NCI-H2029 treated with DMSO at 0.1 percent for 48 hours (cell line): ENCODE data around the gene DUS2.

Experiments
- DNase-seq: peaks from one replicate; lab custom pipeline; 2025; lab: John Stamatoyannopoulos, UW

The DUS2 gene

DNA sequence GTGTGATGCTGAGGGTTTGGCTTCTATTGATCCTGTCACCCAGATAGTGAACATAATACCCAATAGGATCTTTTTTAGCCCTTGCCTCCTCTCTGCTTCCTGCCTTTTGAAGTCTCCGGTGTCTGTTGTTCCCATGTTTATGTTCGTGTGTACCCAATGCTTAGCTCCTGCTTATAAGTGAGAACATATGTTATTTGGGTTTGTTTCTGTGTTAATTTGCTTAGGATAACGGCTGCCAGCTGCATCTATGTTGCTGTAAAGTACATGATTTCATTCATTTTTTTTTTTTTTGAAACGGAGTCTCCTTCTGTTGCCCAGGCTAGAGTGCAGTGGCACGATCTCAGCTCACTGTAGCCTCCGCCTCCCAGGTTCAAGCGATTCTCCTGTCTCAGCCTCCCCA, 23.0 kb downstream of the DUS2 start:
- no peak for DNase-seq

DNA sequence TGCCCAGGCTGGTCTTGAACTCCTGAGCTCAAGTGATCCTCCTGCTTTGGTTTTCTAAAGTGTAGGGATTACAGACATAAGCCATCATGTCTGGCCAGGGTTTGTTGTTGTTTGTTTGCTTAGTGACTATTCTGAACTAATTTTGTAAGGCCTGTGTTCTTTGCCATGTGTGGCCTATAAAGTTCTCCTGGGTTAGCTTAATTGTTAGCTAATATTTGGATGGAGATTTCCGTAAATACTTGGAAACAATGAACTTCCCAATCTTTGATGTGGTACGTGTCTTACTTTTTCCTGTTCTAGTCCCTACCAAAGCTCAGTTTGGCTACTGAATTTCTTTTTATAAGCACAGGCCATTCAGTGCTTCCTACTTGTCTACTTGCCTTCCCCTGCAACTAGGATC, 24.9 kb downstream of the DUS2 start:
- DNase-seq = no peak

DNA sequence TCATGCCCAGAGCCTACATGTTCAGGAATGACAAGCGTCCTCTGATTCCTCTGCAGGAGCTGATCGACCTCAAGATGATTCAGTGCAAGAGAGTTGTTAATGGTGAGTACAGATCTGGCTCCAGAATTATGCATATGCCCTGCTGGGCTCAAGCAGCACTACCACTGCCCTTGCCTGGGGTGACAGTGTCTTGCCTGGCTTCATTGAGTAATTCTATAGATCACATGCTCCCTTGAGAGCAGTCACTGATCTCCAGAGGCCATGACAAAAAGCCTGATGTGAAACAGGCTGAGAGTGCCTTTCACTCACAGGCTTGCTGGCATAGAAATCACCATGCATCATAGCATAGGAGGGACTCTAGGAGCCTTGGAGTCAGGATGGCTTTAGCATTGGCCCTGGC, 26.4 kb downstream of the DUS2 start:
- no peak for DNase-seq

DNA sequence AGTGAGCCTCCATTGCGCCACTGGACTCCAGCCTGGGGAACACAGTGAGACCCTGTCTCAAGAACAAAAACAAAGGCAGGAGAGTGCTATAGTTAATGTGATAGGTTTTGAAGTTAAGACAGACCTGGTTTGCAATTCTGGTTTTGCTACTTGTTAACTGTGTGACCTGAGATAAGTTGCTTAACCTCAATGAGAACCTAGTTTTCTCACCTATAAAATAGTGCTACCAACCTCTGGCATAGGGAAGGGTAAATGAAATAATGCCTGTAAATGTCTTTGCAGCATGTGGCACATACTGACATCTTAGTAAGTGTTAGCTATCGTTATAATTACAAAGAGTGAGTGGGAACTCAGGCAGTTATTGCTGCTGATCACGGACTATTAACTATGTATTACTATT, 32.3 kb downstream of the DUS2 start:
- DNase-seq = no peak

DNA sequence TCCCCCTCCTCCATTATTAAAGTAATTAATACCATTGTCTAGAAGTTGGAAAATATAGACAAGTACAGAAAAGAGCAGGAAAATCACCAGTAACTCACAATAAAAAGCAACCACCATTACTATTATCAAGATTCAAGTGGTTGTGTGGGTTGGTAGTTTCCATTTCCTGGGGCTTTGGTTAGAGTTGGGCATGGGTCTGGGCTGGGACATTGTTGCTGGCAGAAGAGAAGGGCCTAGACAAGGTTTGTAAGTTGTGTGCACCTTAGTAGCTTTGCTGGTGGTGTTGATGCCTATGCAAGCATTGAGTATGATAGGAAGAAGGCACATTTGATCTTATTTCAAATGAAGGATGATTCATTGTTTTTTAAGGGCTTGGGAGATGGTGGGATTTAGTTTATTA, 36.7 kb downstream of the DUS2 start:
- DNase-seq = no peak

DNA sequence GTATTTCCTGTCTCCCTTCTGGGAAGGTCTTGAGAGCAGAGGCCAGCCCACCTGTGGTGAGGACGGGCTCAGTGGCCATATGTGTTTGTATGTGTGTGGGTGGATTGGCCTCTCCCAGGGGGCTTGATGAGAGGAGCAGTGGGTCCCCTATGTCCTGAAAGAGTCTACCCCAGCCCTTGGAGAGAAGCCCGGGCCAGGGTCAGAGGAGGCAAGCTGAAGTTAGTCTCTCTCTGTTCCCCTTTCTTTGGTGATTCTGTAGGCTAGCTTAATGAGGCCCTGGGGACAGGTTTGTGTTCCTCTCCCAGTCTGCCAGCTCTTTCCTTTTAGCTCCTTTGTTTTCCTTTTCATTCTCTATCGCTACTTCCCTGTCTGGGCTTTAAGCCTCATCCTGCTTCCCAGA, 38.3 kb downstream of the DUS2 start:
- DNase-seq = no peak

DNA sequence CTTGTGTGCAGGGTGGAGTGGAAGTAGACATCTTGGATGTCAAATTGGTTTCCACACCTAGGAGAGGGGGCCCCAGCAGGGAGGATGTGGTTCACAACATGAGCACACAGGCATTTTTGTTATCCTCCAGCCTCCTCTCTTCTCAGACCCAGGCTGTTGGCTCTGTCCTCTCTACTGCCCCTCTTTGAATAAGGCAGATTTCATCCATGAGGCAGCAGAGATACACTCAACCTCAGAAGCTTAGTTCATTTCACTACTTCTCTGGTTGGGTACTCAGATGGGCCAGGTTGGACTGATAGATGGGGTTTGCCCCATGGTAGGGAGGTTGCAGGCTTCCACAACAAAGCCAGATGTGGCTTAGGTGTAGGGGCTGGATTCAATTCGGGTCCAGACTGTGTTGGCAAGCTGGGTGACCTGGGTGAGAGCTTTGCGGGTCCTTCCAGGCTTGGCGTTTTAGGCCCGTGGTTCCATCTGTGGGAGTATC, 39.9 kb downstream of the DUS2 start:
- DNase-seq = no peak

DNA sequence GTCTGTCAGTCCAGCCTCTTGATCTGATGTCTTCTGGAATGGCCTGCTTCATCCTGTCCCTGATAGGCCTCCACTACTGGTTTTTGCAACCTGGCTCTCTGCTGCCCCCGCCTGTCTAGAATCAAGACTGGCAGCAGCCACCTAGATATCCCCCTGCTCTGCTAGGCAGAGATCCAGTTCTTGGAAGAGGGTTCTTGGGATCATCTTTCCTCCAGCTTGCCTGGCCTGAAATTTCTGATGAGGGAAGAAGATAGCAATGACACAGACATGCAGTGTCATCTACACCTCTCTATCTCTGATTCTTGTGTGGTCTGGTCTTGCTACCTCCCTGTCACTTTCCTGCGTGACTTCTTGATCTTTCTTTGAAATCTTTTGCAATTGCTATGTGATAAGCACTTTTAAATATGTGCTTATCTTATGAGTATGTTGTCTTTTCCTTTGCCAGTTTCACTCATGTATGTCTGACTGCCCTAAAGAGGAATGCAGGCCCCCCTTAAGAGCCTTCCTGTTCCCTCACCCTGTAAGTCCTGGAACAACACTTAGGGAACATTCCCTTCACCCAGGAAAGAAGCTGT, 41.8 kb downstream of the DUS2 start:
- peak; percentile 8 for DNase-seq

DNA sequence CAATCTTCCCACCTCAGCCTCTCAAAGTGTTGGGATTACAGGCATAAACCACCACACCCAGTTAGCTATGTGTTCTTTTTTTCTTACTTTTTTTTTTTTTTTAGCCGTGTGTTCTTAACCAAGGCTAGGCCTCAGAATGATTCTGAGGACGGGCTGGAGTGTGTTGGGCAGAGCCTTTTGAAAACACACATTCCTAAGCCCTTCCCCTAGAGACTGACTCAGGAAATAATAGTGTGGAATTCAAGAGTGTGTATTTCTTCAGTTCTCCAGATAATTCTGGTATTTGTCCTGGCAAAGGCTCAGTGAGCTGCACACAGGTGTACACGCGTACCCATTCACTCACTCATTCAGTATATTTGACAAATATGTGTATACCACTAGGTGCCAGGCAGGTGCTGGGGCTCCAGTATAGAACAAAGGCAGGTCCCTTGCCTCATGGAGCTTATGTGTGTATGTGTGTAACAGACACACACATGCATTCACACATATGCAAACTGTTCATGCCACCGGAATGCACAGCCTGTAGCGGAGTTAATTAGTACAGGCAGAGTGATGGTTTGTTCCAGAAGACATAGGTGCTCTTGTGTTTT, 42.7 kb downstream of the DUS2 start:
- no peak for DNase-seq

DNA sequence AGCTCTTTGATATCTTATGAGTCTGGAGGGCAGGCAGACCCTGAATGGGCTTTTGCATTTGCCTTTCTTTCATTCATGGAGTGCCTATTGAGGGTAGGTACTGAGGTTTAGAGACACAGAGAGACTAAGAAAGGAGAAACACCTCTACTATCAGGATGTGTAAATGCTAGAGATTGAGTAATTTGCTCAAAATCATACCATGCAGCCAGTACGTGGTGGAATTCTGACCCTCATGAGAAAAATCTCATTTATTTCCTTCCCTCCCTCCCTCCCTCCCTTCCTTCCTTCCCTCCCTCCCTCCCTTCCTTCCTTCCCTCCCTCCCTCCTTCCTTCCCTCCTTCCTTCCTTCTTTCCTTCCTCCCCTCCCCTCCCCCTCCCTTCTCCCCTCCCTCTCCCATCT, 43.7 kb downstream of the DUS2 start:
- no peak for DNase-seq

DNA sequence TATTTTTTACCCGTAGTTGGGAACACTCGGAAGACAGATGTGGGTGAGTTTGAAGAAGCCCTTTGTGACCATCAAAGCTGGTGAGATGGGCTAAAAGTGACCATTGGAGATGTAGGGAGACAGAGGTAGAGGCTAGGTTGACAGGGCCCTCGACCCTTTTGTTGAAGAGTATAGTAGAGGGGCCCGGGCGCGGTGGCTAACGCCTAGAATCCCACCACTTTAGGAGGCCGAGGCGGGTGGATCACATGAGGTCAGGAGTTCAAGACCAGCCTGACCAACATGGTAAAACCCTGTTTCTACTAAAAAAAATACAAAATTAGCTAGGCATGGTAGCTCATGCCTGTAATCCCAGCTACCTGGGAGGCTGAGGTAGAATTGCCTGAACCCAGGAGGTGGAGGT, 45.8 kb downstream of the DUS2 start:
- DNase-seq = no peak

DNA sequence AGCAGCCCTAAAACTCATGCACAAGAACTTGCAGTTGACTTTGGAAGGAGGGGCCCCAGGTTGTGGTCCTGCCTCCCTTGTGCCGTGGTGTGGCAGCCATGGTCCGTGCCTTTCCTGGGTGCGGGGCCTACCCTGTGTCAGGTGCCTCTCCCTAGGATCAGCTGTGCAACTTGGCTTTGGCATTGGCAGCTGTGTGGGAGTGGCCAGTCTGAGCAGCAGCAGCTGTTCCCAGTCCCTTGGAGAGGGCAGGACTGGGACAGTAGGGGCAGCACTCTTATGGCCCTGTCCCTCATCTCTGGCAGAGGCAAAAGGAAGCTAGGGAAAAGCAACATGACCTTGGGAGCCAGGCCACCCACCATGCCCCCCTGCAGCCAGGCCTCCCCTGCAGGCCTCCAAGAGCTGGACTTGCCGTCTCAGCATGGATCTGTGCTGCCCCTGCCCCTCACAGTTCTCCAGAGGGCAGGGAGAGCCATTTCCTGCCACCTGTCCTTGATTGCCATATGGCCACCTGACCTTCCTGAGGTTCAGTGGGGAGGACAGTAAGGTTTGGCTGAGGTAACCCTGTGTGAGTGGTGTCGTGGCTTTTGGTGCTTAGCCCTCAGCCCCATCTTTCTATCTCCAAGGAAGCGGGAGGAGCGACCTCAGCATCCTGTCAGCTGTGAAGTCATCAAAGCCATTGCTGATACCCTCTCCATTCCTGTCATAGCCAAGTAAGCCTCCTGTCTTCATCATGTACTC, 46.6 kb downstream of the DUS2 start:
- no peak for DNase-seq

DNA sequence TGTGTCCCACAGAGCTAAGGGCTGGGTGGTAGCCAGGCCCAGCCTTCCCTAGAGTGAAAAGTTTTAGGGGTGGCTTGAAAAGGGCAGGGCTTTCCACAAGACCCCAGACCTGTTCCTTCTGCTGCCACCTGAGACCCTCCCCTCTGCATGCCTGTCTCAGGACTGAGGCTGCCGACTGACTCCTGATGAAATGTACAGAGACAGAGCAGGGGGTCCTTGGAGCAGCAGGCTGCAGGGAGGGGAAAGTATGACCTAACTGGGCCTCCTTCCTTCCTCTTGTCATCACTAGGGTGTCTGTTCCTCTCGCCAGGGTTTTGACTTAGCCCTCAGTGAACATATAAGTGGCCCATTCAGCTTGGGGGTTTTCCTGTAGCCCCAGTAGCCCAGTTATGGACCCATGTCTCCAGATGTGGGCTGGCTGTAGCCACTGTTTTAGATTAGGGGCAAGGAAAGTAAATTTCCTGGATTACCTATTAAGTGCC, 47.2 kb downstream of the DUS2 start:
- no peak for DNase-seq

DNA sequence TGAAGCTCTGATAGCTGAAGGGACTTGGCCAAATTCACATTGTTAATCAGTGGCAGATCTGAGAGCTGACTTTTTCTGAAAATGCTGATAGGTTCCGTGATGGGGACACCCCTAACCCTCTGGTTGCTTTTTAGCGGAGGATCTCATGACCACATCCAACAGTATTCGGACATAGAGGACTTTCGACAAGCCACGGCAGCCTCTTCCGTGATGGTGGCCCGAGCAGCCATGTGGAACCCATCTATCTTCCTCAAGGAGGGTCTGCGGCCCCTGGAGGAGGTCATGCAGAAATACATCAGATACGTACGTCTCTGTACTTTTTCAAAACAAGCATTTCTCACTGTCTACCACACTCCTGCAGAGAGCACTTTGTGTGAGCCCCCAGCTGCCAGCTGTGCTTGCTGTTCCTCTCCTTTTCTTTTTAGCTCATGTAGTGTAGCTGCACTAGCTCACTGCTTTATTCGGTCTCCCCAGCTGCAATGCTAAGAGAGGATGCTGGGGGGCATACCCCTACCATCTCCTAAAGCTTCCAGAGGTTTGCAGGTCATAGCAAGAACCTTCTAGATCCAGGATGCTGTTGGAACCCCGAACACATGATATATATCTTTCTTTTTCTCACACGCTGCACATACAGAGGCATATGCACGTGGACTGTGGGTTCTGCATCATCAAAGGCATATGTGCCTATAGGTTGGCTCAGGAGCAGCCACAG, 47.9 kb downstream of the DUS2 start:
- no peak for DNase-seq

DNA sequence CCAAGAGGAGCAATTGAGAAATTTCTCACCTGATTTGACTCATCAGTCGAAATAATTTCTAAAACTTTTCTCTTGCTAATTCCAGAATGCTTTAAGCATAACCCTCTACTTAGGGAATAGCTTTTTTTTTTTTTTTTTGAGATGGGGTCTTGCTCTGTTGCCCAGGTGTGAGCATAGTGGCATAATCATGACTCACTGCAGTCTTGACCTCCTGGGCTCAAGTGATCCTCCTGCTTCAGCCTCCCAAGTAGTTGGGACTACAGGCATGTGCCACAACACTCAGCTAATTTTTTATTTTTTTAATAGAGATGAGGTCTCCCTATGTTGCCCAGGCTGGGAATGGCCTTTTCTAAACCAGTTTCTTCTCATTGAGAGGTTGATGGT, 48.4 kb downstream of the DUS2 start:
- no peak for DNase-seq

DNA sequence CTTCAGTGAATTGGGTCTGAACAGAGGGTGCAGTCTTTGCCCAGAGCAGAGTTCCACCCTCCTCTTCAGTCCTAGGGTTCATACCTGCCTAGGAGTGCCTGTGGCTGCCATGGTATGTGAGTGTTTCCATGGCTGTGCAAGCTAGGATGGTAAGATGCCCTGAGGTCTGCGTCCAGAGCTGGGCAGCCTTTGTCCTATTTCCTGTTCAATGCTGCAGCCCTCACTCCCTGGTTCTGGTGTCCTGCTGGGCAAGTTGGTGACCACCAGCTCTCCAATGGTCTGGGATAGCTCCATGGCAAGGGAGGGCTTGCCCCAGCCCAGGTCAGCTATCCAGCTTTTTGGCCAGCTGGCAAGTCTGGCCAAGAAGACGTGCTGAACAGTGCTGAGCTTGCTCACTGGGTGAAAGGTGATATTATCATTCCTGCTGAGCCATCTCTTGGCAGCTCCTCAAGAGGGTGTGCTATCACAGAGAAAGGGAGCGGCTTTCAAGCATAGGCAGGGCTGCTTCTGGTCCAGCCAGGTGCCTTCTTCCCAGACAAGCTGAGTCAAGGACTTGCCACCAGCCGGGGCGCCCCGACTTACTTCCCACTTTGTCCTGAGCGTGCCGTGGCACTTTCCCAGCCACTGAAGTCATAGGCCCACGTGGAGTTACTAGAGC, 49.1 kb downstream of the DUS2 start:
- no peak for DNase-seq

DNA sequence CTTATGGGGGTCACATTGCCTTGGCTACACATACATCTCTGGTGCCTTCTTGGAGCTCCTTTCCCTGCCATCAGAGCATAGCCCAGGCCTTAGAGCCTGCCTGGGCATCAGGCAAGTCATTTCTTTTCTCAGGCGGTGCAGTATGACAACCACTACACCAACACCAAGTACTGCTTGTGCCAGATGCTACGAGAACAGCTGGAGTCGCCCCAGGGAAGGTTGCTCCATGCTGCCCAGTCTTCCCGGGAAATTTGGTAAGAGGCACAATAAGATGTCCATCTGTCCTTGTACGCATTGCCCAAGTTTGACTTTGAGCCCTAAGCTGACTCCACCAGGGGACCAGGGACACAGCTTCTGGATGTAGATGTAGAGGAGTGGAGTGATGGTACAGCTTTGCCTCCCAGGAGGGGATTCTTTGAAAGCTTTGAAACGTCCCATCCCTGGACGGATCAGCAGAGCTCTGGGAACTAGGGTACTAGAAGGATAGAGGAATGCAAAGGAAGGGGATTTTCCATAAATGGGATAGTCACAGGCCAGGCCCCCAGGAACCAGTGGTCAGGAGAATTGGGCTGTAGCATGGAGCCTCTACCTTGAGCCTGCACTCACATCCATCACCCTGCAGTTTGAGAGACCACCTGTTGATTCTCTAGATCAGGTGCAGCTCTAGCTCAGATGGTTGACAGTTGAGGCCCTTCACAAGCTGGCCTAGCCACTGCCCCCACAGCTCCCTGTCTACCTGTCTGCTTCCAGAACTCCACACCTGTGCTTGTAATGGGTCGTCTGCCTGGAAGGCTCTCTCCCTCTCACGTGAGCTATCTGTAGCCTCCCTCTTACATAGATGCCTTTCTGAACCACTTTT, 51.0 kb downstream of the DUS2 start:
- DNase-seq = no peak

DNA sequence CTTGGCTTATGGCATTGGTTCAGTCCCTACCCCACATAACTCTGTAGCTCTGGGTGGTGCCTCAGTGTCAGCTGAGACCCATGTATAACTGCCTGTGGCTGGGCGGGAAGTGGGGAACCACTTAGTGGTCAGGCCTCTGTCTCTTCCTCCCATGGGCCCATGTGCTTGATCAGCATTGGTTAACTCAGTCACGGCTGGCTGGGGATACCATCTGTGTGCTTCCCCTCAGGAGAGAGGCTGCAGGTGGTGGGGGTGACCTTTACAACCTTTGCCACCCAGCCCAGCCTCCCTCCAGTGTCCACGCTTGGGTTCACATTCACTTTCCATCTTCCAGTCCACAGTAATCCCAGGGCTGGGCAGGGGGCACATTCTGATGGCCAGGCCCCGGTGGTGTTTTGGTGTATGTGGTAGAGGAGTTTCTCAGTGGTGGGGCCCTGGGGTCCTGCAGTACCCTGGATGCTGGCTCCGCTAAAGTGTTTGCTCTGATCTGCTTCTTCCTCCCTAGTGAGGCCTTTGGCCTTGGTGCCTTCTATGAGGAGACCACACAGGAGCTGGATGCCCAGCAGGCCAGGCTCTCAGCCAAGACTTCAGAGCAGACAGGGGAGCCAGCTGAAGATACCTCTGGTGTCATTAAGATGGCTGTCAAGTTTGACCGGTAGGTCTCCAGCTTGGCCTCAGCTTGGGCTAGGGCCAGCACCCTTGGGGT, 51.9 kb downstream of the DUS2 start:
- no peak for DNase-seq

DNA sequence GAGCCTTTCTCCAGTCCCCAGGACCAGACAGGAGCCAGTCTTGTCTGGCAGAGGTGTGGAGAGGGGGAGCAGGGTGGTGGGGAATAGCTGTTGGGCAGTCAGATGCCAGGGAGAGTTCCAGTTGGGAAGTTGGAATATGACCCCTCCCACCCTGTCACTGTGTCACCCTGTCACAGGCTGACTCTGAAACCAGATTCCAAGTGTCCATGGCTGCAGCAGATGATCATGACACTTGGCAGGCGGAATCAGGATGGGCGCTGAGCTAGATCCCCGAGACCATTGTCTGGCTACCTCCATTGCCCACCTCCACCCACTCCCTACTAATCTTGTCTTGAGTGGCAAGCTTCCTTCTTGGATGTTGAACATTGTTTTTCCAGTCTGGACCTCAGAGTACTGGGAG, 52.9 kb downstream of the DUS2 start:
- no peak for DNase-seq

DNA sequence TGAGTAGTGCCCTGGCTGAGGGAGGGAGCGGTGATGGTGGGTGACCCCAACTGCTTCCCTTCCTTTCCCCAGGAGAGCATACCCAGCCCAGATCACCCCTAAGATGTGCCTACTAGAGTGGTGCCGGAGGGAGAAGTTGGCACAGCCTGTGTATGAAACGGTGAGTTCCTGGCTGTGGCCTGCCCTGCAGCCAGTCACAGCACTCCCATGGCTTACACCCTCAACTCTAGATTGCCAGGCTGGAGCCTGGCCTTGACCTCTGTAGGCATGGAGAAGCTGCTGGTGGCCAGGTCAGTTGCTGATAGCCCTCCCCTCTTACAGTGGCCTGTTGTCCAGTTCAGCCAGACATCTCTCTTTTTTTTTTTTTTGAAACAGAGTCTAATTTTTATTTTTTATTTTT, 53.5 kb downstream of the DUS2 start:
- no peak for DNase-seq
